ENCODE results near the gene GP1BA. TPM values are rescaled to one million over a fixed set of nuclear protein-coding genes. Genes with fewer than 3 reads are reported as not detected.
"Not testable (repeated sequence)": the region's sequence is repeated elsewhere in the genome, so short reads cannot be mapped to it uniquely, and the experiment has no call there.

The GP1BA gene
- total RNA-seq, 1 experiment from 2014 or later, result 0.15 TPM

- H3K36me3 ChIP-seq (ENCODE audit: control insufficient read depth, insufficient read depth, low read length), result no peaks in the 10 kb centered on the region
- no peak for ATAC-seq
- TF ChIP-seq SIN3A (IDR thresholded peaks at IDR 0.05; ENCODE audit: borderline replicate concordance, insufficient read depth, low read depth, low read length), result no peak
- BruUV-seq (replicated peaks), result no TSS peak
- POLR2A ChIA-PET, result interaction anchor here (0.6 kb wide), 1 partner anchor 110 kb away, joined by 3 read pairs; no protein-coding TSS in a partner anchor
- DNase-seq (ENCODE audit: low read depth, low spot score), result no peak
- in situ Hi-C loops (cut with HindIII; ENCODE audit: low pct_unique_long_range_greater_than_20kb, low sequenced_read_pairs) (no loop called here), intact Hi-C loops (cut with micrococcal nuclease; ENCODE audit: unreplicated experiment) (no loop called here)
- H3K27ac ChIP-seq (ENCODE audit: low read length), result no peak overlapping the region
- H3K4me1 ChIP-seq (ENCODE audit: control insufficient read depth, insufficient read depth, low read length), result no peaks in the 10 kb centered on the region
- H3K9me3 ChIP-seq (ENCODE audit: control insufficient read depth, insufficient read depth, low read depth, low read length), result no peaks in the 10 kb centered on the region
- H3K27me3 ChIP-seq (ENCODE audit: control insufficient read depth, insufficient read depth, low read length), result no peaks in the 10 kb centered on the region
- CTCF ChIA-PET, result no interaction called here
- H3K4me3 ChIP-seq (ENCODE audit: low read depth in 2 of 2, low read length in 2 of 2), result no peak overlapping the region
Observed at GRCh38 chr17:4913994-4914393, 18.1 kb upstream of the GP1BA start.

DNA sequence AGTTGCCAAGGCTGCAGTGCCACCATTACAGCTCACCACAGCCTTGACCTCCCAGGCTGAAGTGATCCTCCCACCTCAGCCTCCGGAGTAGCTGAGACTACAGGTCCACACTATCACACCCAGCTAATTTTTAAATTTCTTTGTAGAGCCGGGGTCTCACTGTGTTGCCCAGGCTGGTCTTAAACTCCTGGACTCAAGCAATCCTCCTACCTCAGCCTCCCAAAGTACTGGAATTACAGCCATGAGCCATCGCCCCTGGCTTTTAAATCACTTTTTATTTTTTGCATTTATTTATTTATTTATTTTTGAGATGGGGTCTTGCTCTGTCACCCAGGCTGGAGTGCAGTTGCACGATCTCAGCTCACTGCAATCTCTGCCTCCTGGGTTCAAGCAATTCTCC lies 17.5 kb upstream of the GP1BA start:
- in situ Hi-C loops (cut with HindIII; ENCODE audit: low pct_unique_long_range_greater_than_20kb, low sequenced_read_pairs); POLR2A ChIA-PET; CTCF ChIA-PET: not testable (repeated sequence)

GRCh38 chr17:4919511-4920047 lies 12.5 kb upstream of the GP1BA start:
- ChIA-PET CTCF (no interaction called here), POLR2A (interaction anchor here (0.7 kb wide), 1 partner anchor 67 kb away, joined by 8 read pairs; no protein-coding TSS in a partner anchor)
- Histone ChIP-seq H3K27me3 (ENCODE audit: control insufficient read depth, insufficient read depth, low read length) (no peaks in the 10 kb centered on the region), H3K27ac (ENCODE audit: low read length) (no peak overlapping the region), H3K36me3 (ENCODE audit: control insufficient read depth, insufficient read depth, low read length) (no peaks in the 10 kb centered on the region), H3K9me3 (ENCODE audit: control insufficient read depth, insufficient read depth, low read depth, low read length) (no peaks in the 10 kb centered on the region), H3K4me3 (ENCODE audit: low read depth in 2 of 2, low read length in 2 of 2) (no peak overlapping the region), H3K4me1 (ENCODE audit: control insufficient read depth, insufficient read depth, low read length) (no peaks in the 10 kb centered on the region)
- TF ChIP-seq, protein P1, sequence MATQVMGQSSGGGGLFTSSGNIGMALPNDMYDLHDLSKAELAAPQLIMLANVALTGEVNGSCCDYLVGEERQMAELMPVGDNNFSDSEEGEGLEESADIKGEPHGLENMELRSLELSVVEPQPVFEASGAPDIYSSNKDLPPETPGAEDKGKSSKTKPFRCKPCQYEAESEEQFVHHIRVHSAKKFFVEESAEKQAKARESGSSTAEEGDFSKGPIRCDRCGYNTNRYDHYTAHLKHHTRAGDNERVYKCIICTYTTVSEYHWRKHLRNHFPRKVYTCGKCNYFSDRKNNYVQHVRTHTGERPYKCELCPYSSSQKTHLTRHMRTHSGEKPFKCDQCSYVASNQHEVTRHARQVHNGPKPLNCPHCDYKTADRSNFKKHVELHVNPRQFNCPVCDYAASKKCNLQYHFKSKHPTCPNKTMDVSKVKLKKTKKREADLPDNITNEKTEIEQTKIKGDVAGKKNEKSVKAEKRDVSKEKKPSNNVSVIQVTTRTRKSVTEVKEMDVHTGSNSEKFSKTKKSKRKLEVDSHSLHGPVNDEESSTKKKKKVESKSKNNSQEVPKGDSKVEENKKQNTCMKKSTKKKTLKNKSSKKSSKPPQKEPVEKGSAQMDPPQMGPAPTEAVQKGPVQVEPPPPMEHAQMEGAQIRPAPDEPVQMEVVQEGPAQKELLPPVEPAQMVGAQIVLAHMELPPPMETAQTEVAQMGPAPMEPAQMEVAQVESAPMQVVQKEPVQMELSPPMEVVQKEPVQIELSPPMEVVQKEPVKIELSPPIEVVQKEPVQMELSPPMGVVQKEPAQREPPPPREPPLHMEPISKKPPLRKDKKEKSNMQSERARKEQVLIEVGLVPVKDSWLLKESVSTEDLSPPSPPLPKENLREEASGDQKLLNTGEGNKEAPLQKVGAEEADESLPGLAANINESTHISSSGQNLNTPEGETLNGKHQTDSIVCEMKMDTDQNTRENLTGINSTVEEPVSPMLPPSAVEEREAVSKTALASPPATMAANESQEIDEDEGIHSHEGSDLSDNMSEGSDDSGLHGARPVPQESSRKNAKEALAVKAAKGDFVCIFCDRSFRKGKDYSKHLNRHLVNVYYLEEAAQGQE (IDR thresholded peaks at IDR 0.05; ENCODE audit: insufficient read depth in 1 of 2, low read depth in 2 of 2, low read length in 1 of 2), result no peak
- no peak for TF ChIP-seq TCF7L2 (IDR thresholded peaks at IDR 0.05; ENCODE audit: low read depth, low read length)
- no peak for TF ChIP-seq SIN3A (IDR thresholded peaks at IDR 0.05; ENCODE audit: borderline replicate concordance, insufficient read depth, low read depth, low read length)
- TF ChIP-seq, protein P2, sequence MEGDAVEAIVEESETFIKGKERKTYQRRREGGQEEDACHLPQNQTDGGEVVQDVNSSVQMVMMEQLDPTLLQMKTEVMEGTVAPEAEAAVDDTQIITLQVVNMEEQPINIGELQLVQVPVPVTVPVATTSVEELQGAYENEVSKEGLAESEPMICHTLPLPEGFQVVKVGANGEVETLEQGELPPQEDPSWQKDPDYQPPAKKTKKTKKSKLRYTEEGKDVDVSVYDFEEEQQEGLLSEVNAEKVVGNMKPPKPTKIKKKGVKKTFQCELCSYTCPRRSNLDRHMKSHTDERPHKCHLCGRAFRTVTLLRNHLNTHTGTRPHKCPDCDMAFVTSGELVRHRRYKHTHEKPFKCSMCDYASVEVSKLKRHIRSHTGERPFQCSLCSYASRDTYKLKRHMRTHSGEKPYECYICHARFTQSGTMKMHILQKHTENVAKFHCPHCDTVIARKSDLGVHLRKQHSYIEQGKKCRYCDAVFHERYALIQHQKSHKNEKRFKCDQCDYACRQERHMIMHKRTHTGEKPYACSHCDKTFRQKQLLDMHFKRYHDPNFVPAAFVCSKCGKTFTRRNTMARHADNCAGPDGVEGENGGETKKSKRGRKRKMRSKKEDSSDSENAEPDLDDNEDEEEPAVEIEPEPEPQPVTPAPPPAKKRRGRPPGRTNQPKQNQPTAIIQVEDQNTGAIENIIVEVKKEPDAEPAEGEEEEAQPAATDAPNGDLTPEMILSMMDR (IDR thresholded peaks at IDR 0.05), result no peak
- no peak for TF ChIP-seq POLR2AphosphoS5 (IDR thresholded peaks at IDR 0.05; ENCODE audit: low read depth, low read length)
- no peak for ATAC-seq
- in situ Hi-C loops (cut with HindIII; ENCODE audit: low pct_unique_long_range_greater_than_20kb, low sequenced_read_pairs) (no loop called here), intact Hi-C loops (cut with micrococcal nuclease; ENCODE audit: unreplicated experiment) (no loop called here)
- BruUV-seq (replicated peaks), result no TSS peak
- DNase-seq (ENCODE audit: low read depth, low spot score), result no peak

More for the DNA sequence above, 17.5 kb upstream of the GP1BA start:
- H3K9me3 ChIP-seq (ENCODE audit: control insufficient read depth, insufficient read depth, low read depth, low read length); DNase-seq (ENCODE audit: low read depth, low spot score); H3K4me1 ChIP-seq (ENCODE audit: control insufficient read depth, insufficient read depth, low read length); H3K27ac ChIP-seq (ENCODE audit: low read length); H3K36me3 ChIP-seq (ENCODE audit: control insufficient read depth, insufficient read depth, low read length); BruUV-seq (replicated peaks); H3K27me3 ChIP-seq (ENCODE audit: control insufficient read depth, insufficient read depth, low read length); H3K4me3 ChIP-seq (ENCODE audit: low read depth in 2 of 2, low read length in 2 of 2); intact Hi-C loops (cut with micrococcal nuclease; ENCODE audit: unreplicated experiment); ATAC-seq: not testable (repeated sequence)
